GM12872 (cell line): Measurements from ENCODE around the gene SLC18A2.

ENCODE experiments used
- TF ChIP-seq, protein P1 (sequence below): IDR thresholded peaks from 3 replicates; pipeline ENCODE4 v1.5.1; 2011; ENCODE audit warnings: low read depth, mild to moderate bottlenecking, low read length, moderate library complexity; ENCODE audit not compliant: insufficient read depth

Gene SLC18A2

DNA sequence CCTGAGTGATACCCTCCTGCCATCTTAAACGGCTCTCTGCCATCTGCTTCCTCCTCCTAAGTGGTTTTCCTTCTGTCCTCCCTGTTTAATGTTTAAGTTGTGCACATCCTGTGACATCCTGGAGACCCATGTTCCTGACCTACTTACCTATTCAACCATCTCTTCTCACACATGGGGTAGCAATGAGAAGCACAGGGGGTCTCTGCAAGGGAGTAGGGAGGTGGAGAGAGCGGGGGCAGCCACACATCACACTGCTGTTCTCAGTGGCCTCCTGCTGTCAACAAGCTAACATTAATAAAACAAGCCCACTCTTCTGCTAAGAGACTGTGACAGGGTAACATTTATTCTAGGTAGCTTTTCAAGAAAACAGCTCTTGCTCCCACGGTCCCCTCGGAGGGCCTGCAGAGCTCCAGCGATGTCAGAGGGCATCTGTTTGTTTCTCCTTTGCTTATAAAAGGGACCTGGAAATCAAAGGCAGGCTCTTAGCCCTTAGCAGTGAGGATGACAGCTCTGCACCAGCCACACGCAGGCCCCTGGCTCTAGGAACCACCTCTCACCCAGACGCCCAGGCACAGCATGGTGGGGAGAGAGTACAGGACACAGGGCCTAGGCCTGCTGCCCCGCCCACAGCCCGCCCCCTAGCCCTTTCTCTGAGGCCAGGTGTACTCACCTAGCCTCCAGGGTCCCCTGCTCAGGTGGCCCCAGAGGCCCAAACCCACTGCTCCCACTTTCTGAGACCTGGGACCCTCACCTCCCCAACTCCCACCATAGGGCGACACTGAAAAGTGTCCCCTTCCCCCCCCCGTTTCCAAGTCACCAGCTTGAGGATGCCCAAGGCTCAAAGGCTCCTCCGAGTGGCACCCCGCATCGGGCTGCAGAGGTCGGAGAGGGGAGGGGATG, 943 bp upstream of the SLC18A2 start:
- TF ChIP-seq, protein P1, sequence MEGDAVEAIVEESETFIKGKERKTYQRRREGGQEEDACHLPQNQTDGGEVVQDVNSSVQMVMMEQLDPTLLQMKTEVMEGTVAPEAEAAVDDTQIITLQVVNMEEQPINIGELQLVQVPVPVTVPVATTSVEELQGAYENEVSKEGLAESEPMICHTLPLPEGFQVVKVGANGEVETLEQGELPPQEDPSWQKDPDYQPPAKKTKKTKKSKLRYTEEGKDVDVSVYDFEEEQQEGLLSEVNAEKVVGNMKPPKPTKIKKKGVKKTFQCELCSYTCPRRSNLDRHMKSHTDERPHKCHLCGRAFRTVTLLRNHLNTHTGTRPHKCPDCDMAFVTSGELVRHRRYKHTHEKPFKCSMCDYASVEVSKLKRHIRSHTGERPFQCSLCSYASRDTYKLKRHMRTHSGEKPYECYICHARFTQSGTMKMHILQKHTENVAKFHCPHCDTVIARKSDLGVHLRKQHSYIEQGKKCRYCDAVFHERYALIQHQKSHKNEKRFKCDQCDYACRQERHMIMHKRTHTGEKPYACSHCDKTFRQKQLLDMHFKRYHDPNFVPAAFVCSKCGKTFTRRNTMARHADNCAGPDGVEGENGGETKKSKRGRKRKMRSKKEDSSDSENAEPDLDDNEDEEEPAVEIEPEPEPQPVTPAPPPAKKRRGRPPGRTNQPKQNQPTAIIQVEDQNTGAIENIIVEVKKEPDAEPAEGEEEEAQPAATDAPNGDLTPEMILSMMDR: no peak

DNA sequence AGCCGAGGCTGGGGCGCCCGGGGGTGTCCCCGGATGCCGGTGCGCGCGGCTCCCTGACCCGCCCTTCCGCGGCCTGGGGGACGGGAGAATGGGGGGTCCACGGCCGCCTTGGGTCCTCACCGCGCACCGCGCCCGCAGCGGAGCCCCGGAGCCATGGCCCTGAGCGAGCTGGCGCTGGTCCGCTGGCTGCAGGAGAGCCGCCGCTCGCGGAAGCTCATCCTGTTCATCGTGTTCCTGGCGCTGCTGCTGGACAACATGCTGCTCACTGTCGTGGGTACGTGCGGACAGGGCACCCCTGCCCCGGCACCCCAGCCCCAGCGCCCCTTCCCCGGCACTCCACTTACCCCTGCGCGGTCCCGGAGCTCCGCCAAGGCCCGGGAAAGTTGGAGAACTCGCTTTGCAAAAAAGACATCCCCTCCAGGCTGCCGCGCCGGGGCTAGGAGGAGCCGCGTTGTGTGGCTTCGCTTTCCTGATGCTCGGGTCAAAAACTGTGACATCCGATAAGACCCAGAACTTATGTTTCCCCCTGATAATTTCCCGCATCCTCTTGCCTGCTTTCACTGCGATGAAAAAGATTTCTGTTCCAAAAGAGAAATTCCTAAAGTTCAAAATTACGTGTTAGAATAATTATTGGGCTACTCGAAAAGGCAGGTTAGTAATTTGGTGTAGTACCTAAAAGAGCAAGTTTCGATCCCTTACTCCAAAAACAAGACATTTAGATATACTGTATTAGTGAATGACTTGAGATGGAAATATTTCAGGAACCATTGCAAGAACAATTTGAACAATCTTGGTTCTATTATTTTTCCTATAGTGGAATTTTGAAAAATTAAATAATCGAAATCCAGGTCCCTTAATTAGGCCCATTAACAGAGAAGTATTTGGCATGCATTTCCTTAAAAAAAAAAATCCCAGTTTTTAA, 888 bp downstream of the SLC18A2 start:
- TF ChIP-seq, protein P1: no peak

DNA sequence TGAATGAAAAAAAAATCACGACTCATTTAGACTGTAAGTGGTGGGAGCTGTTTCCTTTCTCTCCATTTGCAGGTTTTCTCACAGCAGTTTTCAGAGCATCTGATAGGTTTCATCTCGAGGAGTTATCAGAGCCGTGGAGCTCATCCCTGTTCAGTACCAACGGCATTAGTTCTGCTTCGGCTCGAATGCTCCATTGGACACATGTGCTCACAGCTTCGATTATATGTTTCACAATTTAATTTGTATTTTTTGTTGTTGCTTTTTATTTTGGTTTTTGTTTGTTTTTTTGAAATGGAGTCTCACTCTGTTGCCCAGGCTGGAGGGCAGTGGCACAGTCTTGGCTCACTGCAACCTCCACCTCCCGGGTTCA, 1.5 kb downstream of the SLC18A2 start:
- TF ChIP-seq, protein P1: no peak

DNA sequence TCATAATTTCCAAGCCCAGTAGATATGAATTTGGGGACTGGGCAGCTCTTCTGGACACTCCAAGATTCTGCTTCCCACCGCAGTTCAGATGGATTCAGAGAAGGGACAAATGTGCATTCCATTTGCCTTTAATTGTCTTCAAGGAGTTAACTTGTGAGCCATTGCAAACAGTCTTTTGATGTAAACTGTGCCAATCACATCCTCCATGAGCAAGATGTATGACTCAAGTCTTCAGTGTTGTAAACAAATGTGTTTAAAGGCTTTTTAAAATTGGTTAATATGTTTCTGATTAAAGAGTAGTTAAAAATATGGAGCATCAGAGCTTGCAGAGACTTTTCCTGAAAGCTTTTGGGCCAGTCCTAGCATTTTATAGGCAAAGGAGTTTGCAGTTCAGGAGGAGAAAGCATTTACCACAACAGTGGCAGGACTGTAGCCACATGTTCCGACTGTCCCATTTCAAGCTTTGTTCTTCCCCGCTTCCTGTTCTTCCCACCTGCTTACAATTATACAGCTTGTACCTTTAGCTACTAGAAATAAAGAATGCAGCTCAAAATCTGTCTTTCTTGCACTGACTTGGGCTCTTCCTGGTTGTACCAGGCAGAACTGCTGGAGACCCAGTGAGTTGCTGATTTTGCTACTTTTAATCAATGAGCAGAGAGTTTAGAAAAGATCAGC, 6.2 kb downstream of the SLC18A2 start:
- TF ChIP-seq, protein P1: no peak

DNA sequence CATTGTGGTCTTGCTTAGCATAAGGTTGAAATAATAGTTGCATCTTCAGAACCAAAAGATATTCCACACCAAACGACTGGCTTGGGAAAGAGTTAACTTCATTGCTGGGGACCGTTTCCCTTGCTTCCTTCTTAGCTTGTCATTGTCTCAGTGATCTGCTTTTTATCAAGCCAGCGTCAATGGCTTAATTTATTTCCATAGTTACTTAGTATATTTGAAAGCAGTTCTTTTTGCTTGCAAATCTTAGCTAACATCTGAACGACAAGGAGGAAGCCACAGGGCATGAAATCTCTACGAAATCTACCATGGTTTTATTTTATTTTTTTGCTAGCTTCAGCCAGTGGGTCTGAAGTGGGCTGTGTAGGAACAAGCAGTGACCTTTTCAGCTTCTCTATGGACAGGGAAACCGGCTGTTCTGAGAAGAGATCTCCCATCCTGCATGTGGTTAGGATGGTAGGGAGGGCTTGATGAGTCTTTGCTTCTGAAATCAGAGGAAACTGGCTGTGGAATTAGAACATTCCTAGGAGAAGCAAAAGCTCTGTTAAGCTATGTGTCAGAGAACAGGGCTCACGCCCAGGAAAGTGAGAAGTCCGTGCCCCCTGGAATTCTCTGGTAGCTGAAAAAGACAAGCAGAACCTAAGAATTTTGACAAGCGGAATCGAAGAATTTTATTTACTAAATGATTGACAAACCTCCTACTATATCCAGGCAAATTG, 8.0 kb downstream of the SLC18A2 start:
- TF ChIP-seq, protein P1: no peak

DNA sequence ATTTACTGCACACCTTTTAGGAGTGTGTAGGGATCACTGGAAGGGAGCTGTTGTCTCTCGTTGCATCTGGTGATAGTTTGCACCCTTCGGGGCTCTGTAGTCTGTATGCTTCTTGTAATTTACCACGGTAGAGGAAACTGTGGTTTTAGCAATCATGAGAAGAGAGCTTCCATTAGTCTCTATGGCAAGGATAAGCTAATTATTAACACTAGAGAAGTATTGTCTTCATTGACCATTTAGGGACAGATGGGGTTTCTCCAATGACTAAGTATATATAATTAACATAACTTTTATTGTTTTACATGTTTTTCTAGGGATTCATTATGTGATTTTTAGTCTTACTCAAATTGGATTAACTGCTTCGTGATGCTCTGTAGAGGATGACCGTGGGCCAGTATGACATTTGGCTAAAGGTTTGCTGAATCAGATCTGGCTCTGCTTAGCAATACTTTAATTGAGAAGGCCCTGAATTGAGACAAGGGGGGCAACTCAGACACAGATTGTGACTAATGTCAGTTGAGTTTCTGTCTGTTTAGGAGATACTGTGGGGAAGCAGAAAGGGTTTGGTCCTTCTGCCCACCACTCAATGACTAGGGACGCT, 8.7 kb downstream of the SLC18A2 start:
- TF ChIP-seq, protein P1: no peak
